CD4-positive, alpha-beta T cell treated with Interleukin-21 for 1 hour (primary cell): ENCODE results near the gene NHS.

Source experiments
- DNase-seq: peaks from one replicate; pipeline ENCODE4 v3.0.0-alpha.2; 2020

NHS gene

DNA sequence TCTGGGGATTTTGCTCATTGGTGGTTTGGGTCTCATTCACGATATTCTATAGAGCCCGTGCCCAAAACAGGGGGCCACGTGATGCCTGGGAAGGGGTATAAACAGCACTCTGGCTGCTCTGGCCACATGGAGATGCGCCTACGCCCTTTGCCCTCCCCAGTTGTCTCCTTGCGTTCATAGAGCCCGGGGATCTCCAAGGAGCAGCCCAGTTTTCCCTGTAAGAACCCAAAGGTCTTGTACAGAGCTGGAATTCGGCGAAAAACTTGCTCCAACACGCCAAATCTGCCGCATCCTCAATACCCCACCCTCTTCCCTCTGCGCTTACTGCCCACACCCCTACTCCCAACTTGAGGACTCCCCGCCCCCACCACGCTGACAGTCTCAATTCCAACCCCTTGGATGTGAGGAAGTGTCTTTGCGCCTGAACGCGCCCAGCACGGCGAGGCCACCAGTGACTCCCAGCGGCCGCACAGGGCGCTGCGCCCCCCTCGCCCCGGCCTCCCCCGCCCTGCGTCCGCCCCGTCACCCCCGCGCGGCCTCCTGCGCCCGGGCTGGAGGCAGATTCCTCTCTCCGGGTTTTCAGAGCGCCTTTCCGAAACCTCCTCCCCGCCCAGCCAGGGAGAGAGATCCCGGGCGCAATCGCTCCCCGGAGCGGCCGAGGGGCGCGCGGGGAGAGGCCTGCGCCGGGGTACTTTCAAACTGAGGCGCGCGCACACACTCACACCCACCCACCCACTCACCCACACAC lies at the start of gene NHS:
Gene NHS, plus strand, starts transcription at position 582 of the 748 bp plus-strand sequence. CDS start 558 bp downstream, outside the sequence.
- DNase-seq: no peak

DNA sequence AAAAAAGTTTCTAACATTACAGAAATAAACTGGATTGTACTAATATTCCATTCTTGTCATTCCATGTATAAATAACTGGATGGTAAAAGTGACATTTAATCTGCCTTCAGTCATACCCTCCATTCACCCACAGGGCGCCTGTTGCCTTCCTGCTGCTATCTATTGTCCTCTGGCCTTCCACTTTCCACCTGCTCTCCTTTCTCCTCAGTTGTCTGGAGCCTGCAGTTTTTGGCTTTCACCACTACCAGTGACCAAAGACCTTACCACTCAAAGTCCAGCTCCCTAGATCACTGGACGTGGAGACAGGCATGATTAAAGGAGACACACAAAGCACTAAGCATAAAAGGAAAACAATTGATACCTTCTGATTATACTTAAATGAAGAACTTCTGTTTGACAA lies 46.2 kb upstream of the NHS start:
- DNase-seq: no peak

DNA sequence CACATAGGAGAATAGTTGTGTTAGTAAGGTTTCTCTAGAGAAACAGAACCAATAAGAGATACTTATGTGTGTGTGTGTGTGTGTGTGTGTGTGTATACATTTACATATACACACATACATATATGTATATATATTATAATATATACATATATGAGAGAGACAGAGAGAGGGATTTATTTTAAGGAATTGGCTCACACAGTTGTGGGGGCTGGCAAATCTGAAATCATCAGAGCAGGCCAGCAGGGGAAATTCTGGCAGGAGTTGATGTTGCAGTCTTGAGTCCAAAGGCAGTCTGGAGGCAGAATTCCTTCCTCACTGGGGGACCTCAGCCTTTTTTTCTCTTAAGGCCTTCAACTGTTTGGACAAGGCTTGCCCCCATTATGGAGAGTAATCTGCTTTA lies 38.6 kb upstream of the NHS start:
- DNase-seq: no peak

DNA sequence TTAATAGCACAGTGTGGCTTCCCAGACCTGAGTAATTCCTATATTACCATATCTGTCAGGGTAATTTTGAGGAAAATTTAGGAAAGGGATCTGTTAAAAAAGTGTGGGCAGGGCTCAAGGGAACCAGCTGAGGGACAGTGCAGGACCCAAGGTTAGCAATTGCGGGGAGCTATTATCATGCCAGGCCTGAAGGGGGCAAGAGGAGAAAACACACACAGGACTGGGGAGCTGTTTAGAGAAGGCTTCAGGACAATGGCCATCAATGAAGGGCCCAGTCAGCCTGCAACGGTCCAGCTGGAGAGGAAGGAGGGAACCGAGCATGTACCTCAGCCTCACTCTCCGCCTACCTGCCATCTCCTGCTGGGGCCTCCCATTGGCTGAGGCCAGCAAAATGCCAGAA lies 19.0 kb upstream of the NHS start:
- no peak for DNase-seq

DNA sequence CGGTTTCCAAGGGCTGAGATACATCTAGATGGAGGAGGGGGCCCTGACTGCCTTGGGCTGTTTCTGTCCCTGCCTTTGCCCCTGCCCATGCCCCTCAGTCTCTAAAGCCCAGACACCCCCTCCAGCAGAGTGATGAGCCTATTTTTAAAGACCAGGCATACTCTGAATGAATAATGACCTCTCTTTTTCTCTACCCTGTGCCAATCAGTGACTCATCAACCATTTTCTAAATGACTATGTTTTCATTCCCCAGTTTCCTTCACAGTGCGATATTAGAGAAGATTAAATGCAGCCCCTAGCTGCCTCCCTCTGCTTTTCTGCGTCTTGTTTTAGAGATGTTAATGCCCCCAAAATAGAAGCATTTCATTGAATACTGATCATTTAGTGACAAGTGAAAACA lies 15.5 kb upstream of the NHS start:
- no peak for DNase-seq

DNA sequence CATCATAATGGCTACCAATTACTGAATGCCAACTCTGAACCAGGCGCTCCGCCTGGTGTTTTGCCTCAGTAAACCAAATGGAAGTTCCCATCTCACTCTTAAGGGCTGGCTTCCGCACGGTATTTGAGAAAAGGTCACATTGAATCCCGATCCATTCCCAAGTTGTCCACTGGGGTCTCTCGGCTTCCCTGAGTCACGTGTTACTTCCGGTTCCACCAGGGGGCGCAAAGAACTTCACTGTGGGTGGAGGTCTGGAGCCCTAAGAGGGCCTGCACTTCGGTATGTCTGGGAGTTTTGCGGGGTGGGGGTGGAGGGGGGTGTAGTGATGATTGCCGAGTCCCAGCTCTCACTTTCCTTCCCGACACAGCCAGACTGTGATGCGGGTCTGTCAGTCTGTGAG lies 13.4 kb upstream of the NHS start:
- no peak for DNase-seq

DNA sequence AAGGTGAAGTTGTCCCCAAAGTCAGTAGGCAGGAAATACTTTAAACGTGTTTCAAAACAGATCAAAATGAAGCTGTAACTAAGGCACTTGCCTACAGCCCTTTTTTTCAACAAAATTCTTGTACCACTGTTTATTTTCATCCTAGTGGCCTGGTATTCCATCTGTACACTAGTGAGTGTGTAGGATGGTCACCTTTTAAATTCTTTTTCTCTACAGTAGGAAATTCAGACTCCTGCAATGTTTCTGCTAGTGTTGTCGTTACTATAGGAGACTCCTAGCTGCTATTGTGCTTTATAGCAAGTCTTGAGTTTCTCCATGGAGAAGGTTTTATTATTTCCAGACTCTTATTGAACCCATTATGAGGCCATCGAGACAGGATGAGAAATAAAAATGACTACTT lies 7.0 kb upstream of the NHS start:
- no peak for DNase-seq

DNA sequence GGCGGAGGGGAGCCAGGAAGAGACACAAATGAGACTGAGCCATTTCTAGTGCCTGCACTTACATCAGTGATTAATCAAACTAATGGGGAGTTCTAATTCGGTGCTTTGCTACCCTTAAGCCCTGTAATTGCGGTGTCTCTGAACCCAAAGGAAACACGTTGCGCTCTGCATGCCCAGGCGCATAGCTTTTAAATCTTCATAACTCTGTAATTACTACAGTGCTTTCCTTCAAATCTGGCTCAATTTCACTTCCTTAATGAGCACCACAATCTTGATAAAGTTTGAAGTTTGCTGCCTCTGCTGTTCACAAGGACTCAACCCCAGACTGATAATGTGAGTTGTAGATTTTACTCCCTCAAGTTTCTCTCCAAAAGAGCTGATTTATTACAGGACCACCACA lies 5.7 kb upstream of the NHS start:
- DNase-seq: no peak

DNA sequence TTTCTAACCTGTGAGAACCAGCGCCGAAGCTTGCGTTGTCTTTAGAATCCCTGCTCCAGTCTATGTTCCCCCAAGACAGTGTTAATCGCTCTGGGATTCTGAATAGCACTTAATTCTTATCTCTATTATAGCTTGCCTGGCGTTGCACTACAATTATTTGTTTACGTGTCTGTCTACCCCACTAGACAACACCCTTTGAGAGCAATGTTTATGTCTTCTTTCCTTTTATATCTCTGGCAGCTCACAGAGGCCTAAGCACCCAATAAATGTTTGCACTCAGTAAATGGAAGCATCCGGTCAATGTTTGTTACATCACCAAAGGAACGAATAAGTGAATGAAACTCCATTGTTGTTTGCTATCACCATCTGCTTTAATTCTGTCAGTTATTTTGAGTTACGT lies 4.8 kb upstream of the NHS start:
- no peak for DNase-seq

DNA sequence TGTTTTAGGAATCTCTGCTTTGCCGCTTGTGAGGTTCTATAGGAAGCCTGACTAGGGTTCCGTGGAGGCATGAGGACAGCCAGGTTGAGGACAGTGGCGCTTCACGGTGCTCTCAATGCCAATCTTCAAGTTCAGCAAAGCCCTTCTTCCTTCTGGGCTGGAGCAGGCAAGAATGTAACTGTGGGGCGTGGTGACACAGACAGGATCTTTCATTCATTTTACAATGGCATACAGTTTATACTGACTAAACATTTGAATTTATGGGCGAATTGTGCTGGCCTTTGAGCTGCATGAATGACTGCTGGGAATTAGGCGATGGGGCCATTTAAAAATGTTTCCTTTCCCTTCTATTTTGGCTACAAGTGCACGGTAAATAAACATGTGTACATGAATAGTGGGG lies 2.9 kb upstream of the NHS start:
- no peak for DNase-seq

DNA sequence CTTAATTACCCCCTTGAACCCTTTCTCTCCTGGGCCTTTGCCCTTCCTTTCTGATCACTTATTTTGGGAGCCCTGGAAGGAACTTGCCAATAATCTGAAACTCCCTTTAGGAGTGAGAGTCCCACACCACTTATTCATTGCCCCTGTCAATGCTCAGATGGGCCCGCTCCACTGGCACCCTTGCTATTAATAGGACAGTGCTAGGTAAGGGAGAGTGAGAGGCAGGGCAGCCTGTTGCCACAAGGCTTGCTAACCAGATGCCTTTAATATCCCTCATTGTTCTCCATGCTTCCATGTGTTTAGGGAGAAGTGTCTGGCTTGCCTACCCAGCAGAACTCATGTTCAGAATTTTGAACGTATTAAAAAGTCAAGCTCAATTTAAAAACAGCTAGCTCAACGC lies 1.7 kb upstream of the NHS start:
- no peak for DNase-seq

DNA sequence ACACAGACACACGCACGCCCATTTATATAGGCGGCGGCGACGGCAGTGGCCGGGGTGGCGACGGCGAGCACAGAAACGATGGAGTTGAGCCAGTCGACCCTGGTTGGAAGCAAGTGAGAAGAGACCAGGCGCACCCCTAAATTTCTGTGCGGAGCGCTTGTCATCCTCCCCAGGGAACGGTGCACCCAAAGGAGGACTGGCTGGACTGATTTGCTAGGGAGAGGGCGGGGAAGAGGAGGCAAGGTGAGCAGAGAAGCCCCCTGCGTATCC lies 302 bp downstream of the NHS start:
- no peak for DNase-seq

DNA sequence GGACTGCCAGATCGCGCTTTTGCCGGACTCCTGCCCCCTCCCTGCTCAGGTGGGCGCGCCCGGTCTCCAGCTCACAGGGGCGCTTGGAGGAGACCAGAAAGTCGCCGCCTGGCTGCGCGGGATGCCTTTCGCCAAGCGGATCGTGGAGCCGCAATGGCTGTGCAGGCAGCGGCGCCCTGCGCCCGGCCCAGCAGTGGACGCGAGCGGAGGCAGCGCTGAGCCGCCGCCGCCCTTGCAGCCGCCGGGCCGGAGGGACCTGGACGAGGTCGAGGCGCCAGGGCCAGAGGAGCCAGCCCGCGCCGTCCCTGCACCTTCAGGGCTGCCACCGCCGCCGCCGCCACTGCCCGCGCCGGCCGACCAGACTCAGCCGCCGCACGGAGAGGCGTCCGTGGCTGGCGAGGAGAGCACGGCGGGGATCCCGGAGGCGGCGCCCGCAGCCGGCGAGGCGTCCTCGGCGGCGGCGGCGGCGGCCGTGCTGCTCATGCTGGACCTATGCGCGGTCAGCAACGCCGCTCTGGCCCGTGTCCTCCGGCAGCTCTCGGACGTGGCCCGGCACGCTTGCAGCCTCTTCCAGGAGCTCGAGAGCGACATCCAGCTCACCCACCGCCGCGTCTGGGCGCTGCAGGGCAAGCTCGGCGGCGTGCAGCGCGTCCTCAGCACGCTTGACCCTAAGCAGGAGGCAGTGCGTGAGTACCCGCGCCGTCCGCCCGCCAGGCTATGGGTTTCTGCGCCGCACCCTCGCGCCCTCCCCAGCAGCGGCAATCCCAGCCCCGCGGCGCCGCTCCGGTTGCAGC lies 834 bp downstream of the NHS start:
- no peak for DNase-seq

DNA sequence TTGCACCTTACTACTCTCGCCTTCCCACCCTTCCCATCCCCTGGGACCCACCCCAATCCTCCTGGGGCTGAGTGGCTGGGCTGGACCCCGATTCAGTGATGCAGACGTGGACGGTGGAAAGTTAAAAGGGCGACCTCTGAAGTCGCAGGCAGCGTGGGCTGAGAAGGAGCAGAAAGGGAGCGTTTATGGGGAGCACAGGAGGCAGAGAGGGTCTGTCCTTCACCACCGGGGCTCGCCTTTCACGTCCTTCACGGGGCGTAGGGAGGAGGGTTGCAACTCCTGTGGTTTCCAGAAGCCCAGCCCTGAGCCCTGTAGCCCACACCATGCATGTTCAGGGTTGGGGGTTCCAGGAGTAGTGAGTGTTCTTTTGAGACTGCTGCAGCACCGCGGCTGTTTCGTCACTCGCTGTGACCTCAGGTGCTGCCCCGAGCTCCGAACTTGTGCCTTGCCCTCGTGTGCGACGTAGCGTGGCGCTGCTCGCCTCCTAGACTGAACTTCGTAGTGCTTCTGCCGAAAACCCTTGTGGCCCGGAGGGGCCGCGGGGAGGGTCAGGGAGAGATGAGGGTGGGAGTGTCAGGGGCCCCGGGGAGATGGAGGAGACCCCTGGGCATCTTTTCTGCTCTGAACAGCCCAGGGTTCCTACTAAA lies 1.6 kb downstream of the NHS start:
- no peak for DNase-seq

DNA sequence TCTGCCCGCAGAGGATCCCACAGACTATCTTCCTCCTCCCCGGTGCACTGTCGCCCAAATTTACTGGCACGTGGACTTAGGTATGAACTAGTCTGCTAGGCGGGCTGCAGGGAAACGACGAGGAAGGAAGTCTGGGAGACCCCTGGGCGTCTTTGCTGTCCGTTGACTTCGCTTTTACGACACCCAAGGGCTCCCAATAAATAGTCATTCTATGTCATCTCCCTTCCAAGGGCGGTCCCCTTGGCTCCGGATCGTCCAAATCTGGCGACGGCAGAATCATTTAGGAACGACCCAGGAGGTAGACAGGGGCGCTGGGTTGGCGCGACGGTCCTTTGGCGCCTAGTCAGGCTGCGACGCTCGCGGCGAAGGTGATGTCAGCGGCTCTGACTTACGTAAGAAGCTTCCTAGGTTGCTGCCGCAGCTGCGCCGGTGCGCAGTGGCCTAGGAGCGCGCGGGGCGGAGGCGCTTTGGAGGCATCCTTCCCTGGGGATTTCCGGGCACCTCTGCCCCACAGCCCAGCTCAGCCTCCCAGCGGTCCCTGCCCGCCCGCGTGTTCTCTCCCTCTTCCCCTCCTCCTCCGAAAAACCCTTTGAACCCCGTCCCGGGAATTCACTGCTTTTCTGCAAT lies 2.2 kb downstream of the NHS start:
- DNase-seq: no peak

DNA sequence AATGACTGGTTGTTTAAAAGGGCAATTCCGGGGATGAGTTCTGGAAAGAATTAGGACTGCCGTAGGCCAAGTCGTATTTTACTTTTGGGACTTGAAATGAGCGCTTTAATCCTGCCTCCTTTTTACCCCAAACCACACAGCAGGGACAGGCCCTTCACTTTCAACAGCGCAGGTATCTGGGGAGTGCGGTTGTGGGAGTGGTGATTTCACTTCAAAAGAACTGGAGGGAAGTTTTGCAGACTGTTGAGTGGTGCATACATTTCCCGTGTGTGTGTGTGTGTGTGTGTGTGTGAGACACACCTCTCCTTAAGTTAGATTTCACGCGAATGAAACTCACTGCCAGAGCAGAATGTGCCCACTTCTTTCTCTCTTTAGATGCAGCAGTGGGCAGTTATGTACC lies 2.8 kb downstream of the NHS start:
- no peak for DNase-seq

DNA sequence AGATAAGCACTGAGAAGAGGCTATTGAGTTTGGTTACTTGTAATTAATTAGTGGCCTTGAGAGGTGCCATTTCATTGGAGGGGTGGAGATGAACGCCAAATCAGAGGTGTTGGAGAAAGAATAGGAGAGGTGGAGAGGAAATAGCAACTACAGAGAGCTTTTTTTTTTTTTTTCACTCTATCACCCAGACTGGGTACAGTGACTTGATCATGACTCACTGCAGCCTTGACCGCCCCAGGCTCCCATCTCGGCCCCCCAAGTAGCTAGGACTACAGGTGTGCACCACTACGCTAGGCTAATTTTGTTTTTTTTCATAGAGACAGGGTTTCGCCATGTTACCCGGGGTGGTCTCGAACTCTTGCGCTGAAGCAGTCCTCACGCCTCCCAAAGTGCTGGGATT lies 5.2 kb downstream of the NHS start:
- DNase-seq: no peak

DNA sequence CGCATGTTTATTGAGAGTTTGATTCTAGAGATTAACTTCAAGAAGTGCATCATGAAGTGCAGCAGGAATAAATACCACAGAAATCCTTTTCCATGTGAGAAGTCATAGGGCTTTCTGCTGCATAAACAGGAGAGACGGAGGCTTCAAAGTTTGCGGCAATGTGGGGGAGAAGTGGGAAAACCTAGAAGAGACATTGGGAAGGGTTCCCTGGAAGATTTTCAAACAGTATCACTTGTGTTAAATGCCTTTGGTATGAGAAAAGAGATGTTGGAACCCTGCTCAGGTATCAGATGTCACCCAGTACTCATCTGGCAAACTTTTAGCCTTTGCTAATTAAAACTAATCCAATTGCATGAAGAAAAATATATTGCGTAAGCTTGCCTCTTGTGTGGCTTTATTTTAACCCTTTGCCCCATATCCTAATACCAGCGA lies 15.4 kb downstream of the NHS start:
- DNase-seq: no peak

DNA sequence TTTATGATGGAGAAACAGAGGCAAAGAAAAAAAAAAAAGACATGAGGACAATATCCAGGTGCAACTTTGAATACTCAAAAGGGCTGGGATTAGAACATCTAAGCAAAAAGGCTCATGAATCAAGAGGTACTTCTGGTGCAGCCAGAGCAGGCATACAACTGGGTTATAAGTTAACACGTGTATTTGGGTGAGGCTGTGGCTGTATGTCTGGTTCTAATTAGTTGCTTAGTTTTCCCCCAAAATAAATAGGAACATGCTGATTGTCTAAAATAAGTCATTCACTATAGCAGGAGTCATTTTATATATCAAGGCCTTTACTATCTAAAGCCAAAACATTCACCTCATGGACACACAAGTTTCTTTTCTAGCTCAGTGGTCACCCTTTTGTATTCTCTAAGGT lies 20.2 kb downstream of the NHS start:
- DNase-seq: no peak

DNA sequence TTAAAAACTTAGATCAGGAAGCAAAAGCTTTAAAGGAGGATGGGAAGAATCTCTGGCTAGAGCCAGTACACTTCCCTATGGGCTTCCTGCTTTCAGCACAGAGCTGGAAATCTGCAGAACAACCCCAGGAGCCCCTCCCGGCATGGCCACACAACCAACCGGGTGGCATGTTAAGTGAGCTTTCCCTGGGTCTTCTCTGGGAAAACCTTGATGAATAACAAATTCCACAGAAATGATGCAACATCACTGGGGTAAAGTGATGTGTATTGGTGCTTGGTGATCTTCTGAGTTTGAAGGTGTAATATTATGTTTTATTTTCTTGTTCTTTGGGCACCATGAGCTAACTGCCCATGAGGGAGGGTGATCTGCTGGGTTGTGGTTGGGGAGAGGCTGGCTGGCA lies 22.1 kb downstream of the NHS start:
- no peak for DNase-seq

DNA sequence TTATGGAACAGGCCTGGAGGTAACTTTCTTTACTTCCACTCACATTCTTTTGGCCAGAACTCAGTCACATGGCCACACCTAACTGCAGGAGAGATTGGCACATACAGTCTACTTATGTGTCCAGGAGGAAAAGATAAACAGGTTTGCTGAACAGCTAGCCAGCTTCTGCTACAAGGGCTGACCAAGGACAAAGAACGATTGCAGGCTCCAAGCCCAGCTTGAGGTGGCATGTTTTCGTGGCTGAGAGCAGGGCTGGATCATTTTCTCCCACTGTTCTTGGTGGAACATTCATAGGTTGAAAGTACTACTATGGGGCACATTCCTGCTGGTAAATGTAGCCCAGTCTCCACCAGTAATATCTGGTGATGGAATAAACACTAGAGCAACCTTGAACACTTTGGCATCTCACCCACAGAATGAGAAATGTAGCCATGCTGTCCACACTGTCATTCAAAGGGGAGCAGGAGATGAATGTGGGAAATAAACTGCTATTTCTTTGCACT lies 28.2 kb downstream of the NHS start:
- DNase-seq: no peak

DNA sequence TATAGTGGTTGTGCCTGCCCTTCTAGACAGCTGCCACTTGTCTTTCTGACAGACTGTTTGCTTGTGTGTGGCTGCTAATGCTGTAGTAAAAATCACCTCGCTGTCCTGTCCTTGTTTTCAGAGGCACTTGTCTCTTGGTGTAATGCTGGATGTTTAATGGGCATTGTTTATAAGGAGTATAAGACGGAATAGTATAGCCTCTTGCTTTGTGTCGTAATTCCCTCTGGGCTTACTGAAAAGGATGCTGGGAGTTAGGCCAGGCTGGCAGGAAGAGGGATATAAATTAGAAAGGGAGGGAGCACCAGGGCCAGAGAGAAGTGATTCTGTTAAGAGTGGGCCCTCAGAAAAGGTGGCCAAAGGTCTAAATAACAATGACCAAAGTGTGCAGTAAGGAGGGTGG lies 29.0 kb downstream of the NHS start:
- no peak for DNase-seq

DNA sequence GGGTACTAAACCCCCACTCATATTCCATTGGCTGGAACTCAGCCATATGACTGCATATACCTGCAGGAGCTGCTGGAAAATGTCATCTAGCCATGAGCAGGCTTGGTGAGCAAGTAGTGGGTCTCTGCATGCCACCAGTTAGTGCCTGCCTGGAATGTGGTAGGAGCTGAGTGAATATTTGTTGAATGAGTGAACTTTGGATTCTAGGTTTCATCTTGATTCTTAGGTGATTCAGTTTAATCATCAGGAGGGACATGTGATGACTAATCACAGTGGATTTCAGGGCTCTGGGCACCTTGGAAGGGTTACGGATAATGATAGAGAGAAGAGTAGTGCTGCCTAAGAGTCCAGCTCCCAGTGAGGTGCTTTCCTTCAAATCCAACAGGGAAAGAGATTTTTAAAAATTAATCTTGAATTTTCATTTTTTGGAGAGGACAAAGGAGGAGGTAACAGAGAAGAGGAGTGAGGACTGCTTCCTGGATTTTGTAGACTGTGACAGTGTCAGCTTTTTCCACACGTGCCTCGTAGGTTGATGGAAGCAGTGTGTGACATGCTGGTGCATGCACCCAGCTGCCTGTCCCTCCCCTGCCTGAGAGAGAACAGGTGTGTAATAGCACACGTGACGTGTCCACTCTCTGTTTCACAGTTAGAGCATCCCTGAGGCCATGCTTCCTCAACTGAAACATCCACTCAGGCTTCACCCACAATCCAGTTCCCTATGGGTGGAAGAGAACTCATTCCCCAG lies 30.4 kb downstream of the NHS start:
- DNase-seq: no peak
